H9 (cell line): Measurements from ENCODE around the gene WNT3. TPM values are rescaled to one million over a fixed set of nuclear protein-coding genes. Genes with fewer than 3 reads are reported as not detected.

Experiments used
- DNase-seq: peaks from one replicate; pipeline ENCODE4 v3.0.0-alpha.2; 2017
- H2AFZ ChIP-seq: one replicate; pipeline ENCODE4 v1.6.1; 2013; ENCODE audit warnings: mild to moderate bottlenecking, low read length, control low read depth, moderate library complexity
- H2AK5ac ChIP-seq: 2 replicates; pipeline ENCODE4 v1.6.1; 2013; ENCODE audit warnings: low read length, control low read depth, mixed read lengths; ENCODE audit not compliant: insufficient read length
- H2BK120ac ChIP-seq: one replicate; pipeline ENCODE4 v1.6.1; 2013; ENCODE audit warnings: low read depth, mild to moderate bottlenecking, low read length, control low read depth, inconsistent platforms; ENCODE audit not compliant: poor library complexity, severe bottlenecking
- H2BK12ac ChIP-seq: 2 replicates; pipeline ENCODE4 v1.6.1; 2013; ENCODE audit warnings: low read length, control low read depth, mixed read lengths, low read depth; ENCODE audit not compliant: insufficient read length
- H2BK15ac ChIP-seq: 2 replicates; pipeline ENCODE4 v1.6.1; 2013; ENCODE audit warnings: low read depth, low read length, control low read depth
- H2BK20ac ChIP-seq: one replicate; pipeline ENCODE4 v1.6.1; 2013; ENCODE audit warnings: low read depth, mild to moderate bottlenecking, low read length, control low read depth, inconsistent platforms; ENCODE audit not compliant: poor library complexity, severe bottlenecking
- H2BK5ac ChIP-seq: 2 replicates; pipeline ENCODE4 v1.6.1; 2013; ENCODE audit warnings: low read length, control low read depth, mixed read lengths; ENCODE audit not compliant: insufficient read length
- H3K14ac ChIP-seq: 2 replicates; pipeline ENCODE4 v1.6.1; 2013; ENCODE audit warnings: low read length, control low read depth; ENCODE audit not compliant: insufficient read depth
- H3K18ac ChIP-seq: 2 replicates; pipeline ENCODE4 v1.6.1; 2013; ENCODE audit warnings: low read depth, mild to moderate bottlenecking, mixed read lengths, low read length, control low read depth; ENCODE audit not compliant: insufficient read length
- H3K23ac ChIP-seq: 2 replicates; pipeline ENCODE4 v1.6.1; 2013; ENCODE audit warnings: low read length, control low read depth, mixed read lengths, low read depth; ENCODE audit not compliant: insufficient read length
- H3K23me2 ChIP-seq: 2 replicates; pipeline ENCODE4 v1.6.1; 2013; ENCODE audit warnings: low read depth, mild to moderate bottlenecking, mixed read lengths, low read length, control low read depth; ENCODE audit not compliant: insufficient read length, poor library complexity, severe bottlenecking
- H3K27ac ChIP-seq: 2 replicates; pipeline ENCODE4 v1.5.1; 2013; ENCODE audit warnings: low read length, control low read depth, mixed read lengths, low read depth; ENCODE audit not compliant: insufficient read length
- H3K27me3 ChIP-seq: 2 replicates; pipeline ENCODE4 v1.6.1; 2013; ENCODE audit warnings: low read length, control low read depth, inconsistent platforms; ENCODE audit not compliant: insufficient read depth
- H3K4ac ChIP-seq: 2 replicates; pipeline ENCODE4 v1.6.1; 2013; ENCODE audit warnings: low read depth, mild to moderate bottlenecking, control low read depth, inconsistent platforms, low read length, moderate library complexity
- H3K4me1 ChIP-seq: 2 replicates; pipeline ENCODE4 v1.6.1; 2013; ENCODE audit warnings: low read length, control low read depth, inconsistent platforms; ENCODE audit not compliant: insufficient read depth
- H3K4me2 ChIP-seq: 2 replicates; pipeline ENCODE4 v1.6.1; 2013; ENCODE audit warnings: low read length, control low read depth, mixed read lengths; ENCODE audit not compliant: insufficient read length, insufficient read depth
- H3K56ac ChIP-seq: 2 replicates; pipeline ENCODE4 v1.6.1; 2013; ENCODE audit warnings: low read depth, mild to moderate bottlenecking, mixed read lengths, low read length, control low read depth; ENCODE audit not compliant: insufficient read length
- H3K79me1 ChIP-seq: 2 replicates; pipeline ENCODE4 v1.6.1; 2013; ENCODE audit warnings: low read depth, mild to moderate bottlenecking, moderate library complexity, low read length, control low read depth, inconsistent platforms; ENCODE audit not compliant: insufficient read depth, poor library complexity, severe bottlenecking
- H3K79me2 ChIP-seq: 2 replicates; pipeline ENCODE4 v1.6.1; 2013; ENCODE audit warnings: low read length, control low read depth, inconsistent platforms; ENCODE audit not compliant: insufficient read depth
- H3K9ac ChIP-seq: 2 replicates; pipeline ENCODE4 v1.6.1; 2013; ENCODE audit warnings: low read length, control low read depth, mixed read lengths; ENCODE audit not compliant: insufficient read length; ENCODE audit errors: extremely low read depth
- H3K9me3 ChIP-seq: one replicate; pipeline ENCODE4 v1.6.1; 2013; ENCODE audit warnings: low read depth, low read length, inconsistent platforms; ENCODE audit not compliant: control insufficient read depth
- H3T11ph ChIP-seq: one replicate; pipeline ENCODE4 v1.6.1; 2013; ENCODE audit warnings: mild to moderate bottlenecking, low read length, control low read depth, inconsistent platforms
- H4K20me1 ChIP-seq: one replicate; pipeline ENCODE4 v1.6.1; 2013; ENCODE audit not compliant: control insufficient read depth, insufficient read length, insufficient read depth
- H4K5ac ChIP-seq: 2 replicates; pipeline ENCODE4 v1.6.1; 2013; ENCODE audit warnings: low read depth, mild to moderate bottlenecking, mixed read lengths, low read length, control low read depth; ENCODE audit not compliant: insufficient read length
- H4K8ac ChIP-seq: replicated peaks from 2 replicates; pipeline ENCODE4 v1.6.1; 2013; ENCODE audit warnings: low read length, control low read depth, mixed read lengths, low read depth; ENCODE audit not compliant: insufficient read length
- H4K91ac ChIP-seq: 2 replicates; pipeline ENCODE4 v1.6.1; 2013; ENCODE audit warnings: low read depth, mild to moderate bottlenecking, moderate library complexity, mixed read lengths, low read length, control low read depth; ENCODE audit not compliant: insufficient read length
- H3K27ac Mint-ChIP-seq, 3 experiments: 2 replicates in 2 of 3; 3 replicates in 1 of 3; pipeline ENCODE4 v1.8.0; 2020 to 2021; ENCODE audit warnings: mixed read lengths in 3 of 3, mild to moderate bottlenecking in 1 of 3, moderate library complexity in 1 of 3
- H3K27me3 Mint-ChIP-seq: 2 replicates; pipeline ENCODE4 v1.8.0; 2021; ENCODE audit warnings: low read depth, mild to moderate bottlenecking, moderate library complexity, mixed read lengths
- H3K36me3 Mint-ChIP-seq, 3 experiments: 2 replicates in 2 of 3; 3 replicates in 1 of 3; pipeline ENCODE4 v1.8.0; 2020 to 2021; ENCODE audit warnings: low read depth in 3 of 3, mixed read lengths in 3 of 3; ENCODE audit not compliant: insufficient read depth in 1 of 3
- H3K4me1 Mint-ChIP-seq, 2 experiments: 2 replicates each; pipeline ENCODE4 v1.8.0; 2020; ENCODE audit warnings: mixed read lengths in 2 of 2
- H3K4me3 Mint-ChIP-seq, 2 experiments: 2 replicates in 1 of 2; 3 replicates in 1 of 2; pipeline ENCODE4 v1.8.0; 2020 to 2021; ENCODE audit warnings: mild to moderate bottlenecking in 2 of 2, mixed read lengths in 2 of 2, moderate library complexity in 1 of 2
- H3K9me3 Mint-ChIP-seq, 2 experiments: 2 replicates in 1 of 2; 3 replicates in 1 of 2; pipeline ENCODE4 v1.8.0; 2020; ENCODE audit warnings: mild to moderate bottlenecking in 2 of 2, mixed read lengths in 2 of 2, moderate library complexity in 1 of 2
- whole genome bisulfite sequencing: extraction: QIAGEN DNeasy Blood & Tissue Kit; methylation state at CpG from one replicate; pipeline ENCODE4 v1.1.7; 2013; ENCODE audit warnings: missing lambda C conversion rate, low lambda C conversion rate, mixed read lengths; ENCODE audit not compliant: insufficient read length; ENCODE audit errors: extremely low coverage; 5-methylcytosine and 5-hydroxymethylcytosine counted together
- total RNA-seq: library from RNA; stranded (reverse); gene quantifications from 2 replicates; pipeline ENCODE4 v1.2.1, GENCODE V29; 2021
- TF ChIP-seq, protein P1 (sequence below): fragments of 200-600 bp; sonication (generic); conservative IDR thresholded peaks from 3 replicates; pipeline ENCODE4 v1.8.0; 2021; ENCODE audit warnings: antibody characterized with exemption, mild to moderate bottlenecking

WNT3 gene
- total RNA-seq, 1 experiment from 2014 or later = 22.4 TPM

DNA sequence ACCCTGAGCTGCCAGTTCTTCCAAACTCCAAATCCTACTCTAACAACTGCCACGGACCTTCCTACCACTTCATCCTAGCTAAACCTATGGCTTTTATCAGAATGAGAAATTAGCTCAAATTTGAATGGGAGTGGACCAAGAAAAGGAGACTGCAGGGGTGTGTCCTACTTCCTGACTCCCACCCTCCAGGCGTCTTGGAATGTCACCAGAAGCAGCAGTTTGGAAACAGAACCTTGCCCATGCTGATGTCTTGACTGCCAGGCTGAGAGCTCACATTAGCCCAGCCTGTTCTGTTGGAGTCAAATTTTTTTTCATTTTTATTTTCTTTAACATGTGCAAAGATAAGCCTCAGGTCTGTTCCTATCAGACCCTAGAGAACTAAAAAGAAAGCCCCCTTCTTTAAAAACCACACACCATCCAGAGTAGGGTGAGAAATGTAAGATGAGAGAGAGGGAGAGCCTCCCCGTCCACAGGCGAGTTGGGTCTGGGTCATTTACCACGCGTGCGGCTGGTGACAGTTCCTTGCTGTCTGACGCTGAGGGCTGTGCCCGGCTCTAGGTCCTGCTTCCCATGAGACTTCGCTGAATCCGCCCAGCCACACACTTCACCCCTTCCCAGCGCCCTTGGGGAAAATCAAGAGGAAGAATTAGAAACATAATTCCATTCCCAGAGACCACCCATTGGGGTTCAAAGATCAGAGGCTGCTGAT is 54.3 kb downstream of the WNT3 start:
- DNase-seq = no peak
- no peak overlapping the region for H3K4ac ChIP-seq
- H2BK5ac ChIP-seq = no peak overlapping the region
- no peak overlapping the region for H3K9ac ChIP-seq
- no peak overlapping the region for H3T11ph ChIP-seq
- Mint-ChIP-seq H3K9me3 (no peaks in the 10 kb centered on the region; a peak in 1 of 5 replicates), H3K36me3 (peaks cover 0 to 67% (median 0%) of the 10 kb centered on the region in 3 experiments; a peak in 3 of 7 replicates), H3K4me1 (peaks cover 16 to 30% of the 10 kb centered on the region in 2 experiments), H3K27ac (no peak overlapping the region), H3K27me3 (peaks cover 18% of the 10 kb centered on the region), H3K4me3 (no peak overlapping the region; a peak in 1 of 5 replicates)
- H3K14ac ChIP-seq = no peak overlapping the region; the same call in 1 of the 2 replicates
- H3K23me2 ChIP-seq = no peaks in the 10 kb centered on the region
- H3K9me3 ChIP-seq = no peaks in the 10 kb centered on the region
- H3K4me2 ChIP-seq = no peak overlapping the region
- H2BK15ac ChIP-seq = no peak overlapping the region
- WGBS = no CpG with 5 or more reads among the region's 12 CpGs
- H3K27me3 ChIP-seq = no peaks in the 10 kb centered on the region; the same call in 1 of the 2 replicates
- no peak overlapping the region for H3K27ac ChIP-seq
- H3K79me2 ChIP-seq = no peaks in the 10 kb centered on the region
- H4K5ac ChIP-seq = no peak overlapping the region
- no peaks in the 10 kb centered on the region for H4K20me1 ChIP-seq
- H2BK20ac ChIP-seq = no peak overlapping the region
- no peaks in the 10 kb centered on the region for H3K4me1 ChIP-seq
- no peak overlapping the region for H4K91ac ChIP-seq
- H2AK5ac ChIP-seq = no peak overlapping the region
- no peak overlapping the region for H2BK120ac ChIP-seq
- TF ChIP-seq, protein P1, sequence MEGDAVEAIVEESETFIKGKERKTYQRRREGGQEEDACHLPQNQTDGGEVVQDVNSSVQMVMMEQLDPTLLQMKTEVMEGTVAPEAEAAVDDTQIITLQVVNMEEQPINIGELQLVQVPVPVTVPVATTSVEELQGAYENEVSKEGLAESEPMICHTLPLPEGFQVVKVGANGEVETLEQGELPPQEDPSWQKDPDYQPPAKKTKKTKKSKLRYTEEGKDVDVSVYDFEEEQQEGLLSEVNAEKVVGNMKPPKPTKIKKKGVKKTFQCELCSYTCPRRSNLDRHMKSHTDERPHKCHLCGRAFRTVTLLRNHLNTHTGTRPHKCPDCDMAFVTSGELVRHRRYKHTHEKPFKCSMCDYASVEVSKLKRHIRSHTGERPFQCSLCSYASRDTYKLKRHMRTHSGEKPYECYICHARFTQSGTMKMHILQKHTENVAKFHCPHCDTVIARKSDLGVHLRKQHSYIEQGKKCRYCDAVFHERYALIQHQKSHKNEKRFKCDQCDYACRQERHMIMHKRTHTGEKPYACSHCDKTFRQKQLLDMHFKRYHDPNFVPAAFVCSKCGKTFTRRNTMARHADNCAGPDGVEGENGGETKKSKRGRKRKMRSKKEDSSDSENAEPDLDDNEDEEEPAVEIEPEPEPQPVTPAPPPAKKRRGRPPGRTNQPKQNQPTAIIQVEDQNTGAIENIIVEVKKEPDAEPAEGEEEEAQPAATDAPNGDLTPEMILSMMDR = no peak
- no peak overlapping the region for H2BK12ac ChIP-seq
- no peaks in the 10 kb centered on the region for H3K79me1 ChIP-seq
- H3K23ac ChIP-seq = no peak overlapping the region
- H3K18ac ChIP-seq = no peak overlapping the region
- no peak overlapping the region for H2AFZ ChIP-seq
- H4K8ac ChIP-seq = no peak overlapping the region
- no peak overlapping the region for H3K56ac ChIP-seq
